T-helper 9 cell (primary cell): ENCODE measurements around the gene DNM3.

Experiments
- DNase-seq: peaks from one replicate; pipeline ENCODE4 v3.0.0-alpha.2; 2020

The DNM3 gene

GRCh38 chr1:171873664-171874063 is 32.4 kb downstream of the DNM3 start:
- no peak for DNase-seq

- DNase-seq = no peak
These were observed 36.4 kb downstream of the DNM3 start for GRCh38 chr1:171877701-171878100.

DNA sequence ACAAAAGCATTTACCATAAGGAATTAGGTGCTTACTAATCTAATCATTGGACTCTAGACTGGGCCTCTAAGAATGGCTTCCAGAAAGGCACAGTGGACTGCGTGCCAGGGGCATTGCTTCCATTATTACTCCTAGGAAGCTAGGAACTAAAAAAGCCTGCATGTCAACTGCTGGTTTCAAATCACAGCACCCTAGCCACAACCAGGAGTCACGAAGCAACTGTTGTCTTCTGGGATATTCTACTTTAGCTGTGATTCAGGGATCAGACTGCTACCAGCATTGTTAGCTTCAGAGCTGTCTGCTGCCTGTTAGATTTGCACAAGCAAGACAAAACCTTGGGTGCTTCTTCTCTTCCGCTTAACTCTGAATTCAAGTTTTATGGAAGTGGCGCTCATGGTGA is 38.3 kb downstream of the DNM3 start:
- no peak for DNase-seq

GRCh38 chr1:171881442-171881841 is 40.1 kb downstream of the DNM3 start:
- no peak for DNase-seq

GRCh38 chr1:171883849-171884248 is 42.6 kb downstream of the DNM3 start:
- DNase-seq = no peak

DNA sequence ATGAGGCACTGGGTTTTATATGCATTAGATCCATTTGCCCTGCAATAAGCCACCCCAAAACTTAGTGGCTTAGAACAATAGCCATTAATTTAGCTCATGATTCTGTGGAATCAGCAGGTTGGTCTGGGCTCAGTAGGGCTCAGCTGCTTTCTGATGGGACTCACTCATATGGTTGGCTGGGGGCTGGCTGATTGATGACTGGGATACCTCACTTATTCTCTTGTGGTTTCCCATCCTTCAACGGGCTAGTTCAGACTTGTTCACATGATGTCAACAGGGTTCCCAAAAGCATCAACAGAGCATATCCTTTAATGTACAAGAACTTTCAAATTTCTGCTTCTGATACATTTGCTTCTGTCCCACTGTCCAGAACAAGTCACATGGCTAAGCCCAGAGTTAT is 43.2 kb downstream of the DNM3 start:
- no peak for DNase-seq

DNA sequence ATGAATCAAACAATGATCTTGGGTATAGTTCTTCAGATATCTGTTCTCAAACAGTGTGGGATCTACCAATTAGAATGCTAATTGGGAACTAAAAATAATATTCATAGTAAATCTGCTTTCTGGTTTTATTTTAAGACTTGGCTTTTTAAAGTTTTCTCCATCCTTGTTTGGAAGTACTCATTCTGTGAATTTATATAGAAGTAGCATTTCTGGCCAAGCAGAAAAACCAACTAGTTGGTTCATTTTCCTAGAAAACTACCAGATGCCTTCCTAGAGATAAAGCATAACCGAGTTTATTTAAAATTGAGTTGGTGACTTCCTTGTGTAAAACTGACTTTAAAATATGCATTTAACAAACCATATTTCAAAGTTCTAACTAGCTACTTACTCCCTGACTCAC is 48.8 kb downstream of the DNM3 start:
- DNase-seq = no peak

DNA sequence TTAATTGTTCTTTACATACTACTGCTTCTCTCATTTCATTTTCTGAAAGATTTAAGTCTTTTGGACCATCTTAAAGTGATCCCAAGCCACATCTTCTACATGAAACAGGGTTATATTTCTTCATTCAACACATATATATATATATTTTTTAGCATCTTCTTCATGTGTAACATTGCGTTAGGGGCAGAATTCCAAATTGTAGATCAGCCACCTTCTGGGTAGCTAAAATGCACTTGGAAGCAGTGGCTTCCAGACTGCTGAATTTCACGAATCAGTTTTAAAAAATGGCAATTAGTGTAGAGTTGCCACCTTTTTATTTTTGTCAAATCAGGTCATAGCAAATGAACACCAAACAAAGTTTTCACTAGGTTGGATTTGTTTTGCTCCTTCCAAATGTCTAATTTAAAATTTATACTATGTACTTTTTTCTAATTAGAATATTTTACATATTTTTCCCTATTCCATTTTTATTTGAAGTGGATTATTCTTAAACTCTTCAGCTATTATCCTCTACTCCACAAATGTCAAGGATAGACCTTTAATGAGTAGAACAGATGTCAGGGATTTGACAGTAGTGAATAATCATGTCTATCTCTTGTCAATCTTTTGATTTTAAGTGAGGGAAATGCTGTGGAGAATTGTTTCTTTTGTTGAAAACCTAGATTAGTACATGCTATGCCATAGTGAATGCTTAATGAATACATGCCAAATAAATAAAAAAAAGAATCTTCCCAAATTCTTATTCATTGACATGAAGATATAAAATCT is 55.8 kb downstream of the DNM3 start:
- DNase-seq = no peak

DNA sequence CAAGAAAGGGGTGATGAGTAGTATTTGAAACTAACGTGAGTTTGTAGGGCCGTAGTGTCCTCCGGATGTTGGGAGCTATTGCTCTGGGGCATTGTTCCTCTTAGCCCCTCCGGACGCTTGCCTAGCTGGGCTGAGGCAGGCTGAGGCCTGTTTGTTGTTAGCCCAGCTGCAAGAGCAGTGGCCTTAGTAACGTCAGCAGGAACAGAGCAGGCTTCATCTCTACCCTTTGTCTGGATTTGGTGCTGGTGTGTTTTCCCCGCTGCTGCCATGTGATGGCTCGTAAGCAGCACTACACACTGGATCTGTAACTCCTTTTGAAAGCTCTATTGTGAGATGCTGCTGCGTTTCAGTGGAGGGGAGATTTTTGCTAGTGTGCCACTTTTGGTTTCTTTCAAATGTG is 57.6 kb downstream of the DNM3 start:
- DNase-seq = no peak

- no peak for DNase-seq
These were observed 58.5 kb downstream of the DNM3 start for GRCh38 chr1:171899838-171900237.

DNA sequence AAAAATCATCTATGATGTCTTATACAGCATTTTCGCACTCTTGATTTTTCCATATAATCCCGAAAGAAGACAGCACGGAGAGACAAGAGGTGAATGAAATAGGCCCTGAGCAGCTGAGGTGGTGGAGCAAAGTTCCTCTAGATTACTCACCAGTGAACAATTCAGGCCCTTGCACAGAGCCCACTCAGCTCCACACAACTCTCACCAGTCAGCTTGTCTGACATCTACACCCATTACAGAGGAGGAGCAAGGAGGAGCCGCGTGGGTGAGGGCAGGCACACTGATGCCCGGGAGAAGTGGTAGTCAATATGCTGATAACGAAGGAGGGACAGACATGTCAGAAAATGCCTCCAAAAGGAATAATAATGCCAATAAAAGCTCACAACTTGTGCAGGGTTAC is 59.9 kb downstream of the DNM3 start:
- DNase-seq = no peak

DNA sequence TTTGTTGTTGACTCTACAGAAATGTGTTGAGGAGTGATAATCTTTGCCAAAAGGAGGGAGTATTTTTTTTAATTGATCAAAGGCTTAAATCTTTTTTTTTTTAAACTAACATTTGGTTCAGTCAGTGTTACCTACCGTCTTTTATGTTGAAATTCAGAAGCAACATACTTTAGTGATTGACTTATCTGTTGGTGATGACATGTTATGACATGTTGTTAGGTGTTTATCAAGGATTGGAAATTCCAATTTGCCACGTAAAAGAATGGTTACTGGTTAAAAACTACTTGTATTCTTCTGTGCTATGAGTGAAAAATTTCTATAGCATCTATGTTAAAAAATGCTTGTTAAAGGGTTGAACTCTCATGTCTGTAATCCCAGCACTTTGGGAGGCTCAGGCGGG is 61.2 kb downstream of the DNM3 start:
- no peak for DNase-seq

DNA sequence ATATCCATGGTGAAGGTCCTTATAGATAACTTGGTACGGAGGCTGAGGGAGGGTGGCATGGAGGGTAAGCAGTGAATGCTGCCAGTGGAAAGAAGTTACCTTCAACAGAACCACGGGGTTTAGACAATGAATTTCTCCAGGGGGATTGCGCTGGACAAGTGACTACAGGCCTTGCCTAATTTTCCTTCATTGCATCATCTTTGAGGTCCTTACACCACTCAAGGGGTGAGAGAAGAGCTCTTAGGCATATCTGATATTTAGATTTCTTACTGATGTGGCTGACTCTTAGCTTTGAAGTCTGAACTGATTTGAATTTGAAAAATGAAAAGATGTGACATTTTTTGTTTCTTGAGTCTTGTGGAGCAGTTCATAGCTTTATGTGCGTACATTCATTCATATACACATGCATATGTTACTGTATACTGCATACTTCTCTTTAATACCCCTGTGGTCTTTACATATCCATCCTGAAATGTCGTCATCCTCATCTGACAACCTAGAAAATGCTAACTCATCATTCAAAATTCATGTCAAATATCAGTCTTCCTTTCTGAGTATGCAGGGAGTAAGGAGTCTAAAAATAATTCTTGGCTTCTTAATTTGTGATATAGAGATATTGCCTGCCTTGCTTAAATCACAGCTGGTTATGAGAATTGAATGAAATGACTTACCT is 63.6 kb downstream of the DNM3 start:
- DNase-seq = no peak

DNA sequence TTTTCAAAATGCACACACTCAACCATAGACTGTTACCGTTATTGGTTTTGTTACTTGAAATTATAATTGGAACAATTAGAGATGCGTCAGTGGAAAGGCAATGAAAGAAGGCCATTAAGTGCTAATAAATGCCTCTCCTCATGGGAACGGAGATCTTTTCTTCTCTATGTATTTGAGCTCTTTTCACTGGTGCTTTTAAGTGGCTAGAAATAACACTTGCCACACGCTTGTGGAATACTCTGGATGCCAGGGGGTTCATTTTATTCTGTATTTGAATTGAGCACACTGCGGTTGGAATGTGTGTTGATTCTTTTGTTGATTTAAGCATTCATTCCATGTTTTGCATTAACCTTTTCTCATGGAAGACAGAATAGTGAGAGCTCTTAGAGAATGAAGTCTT is 68.4 kb downstream of the DNM3 start:
- DNase-seq = no peak

DNA sequence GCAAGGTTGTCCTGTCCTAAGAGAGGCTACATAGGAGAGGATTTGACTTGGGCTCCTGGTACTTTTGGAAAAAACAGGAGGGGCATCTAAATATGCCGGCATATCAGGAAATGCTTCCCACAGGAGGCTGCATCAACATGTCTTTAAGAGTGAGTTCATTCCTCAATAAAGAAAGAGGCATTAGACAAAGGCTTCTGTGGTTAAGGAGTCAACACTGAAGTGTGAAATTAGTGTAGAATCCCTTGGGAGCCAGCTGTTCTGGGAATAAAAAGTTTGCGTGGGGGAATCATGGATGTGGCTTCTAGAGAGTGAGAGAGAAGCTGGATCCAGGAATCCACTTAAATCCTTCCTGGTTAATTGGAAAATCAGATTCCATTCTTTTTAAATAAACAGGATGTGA is 69.5 kb downstream of the DNM3 start:
- no peak for DNase-seq

DNA sequence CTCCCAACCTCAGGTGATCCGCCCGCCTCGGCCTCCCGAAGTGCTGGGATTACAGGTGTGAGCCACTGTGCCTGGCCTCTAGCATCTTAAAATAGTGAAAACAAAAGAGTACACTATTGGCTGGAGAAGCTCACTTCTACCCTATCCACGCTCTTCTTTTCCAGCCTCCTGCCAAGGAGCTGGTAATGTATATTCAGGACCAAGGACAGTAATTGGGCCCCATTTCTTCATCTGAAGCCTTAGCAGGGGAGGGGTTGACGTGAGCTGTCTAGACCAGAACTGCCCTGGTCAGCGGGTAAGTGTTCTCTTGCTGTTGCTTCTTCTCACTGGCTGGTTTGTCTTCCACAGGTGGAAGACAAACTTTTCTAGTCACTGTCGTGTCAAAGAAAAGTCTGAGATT is 70.2 kb downstream of the DNM3 start:
- DNase-seq = no peak

GRCh38 chr1:171912509-171913175 is 71.3 kb downstream of the DNM3 start:
- no peak for DNase-seq

- no peak for DNase-seq
These were observed 72.1 kb downstream of the DNM3 start for GRCh38 chr1:171913385-171913784.

DNA sequence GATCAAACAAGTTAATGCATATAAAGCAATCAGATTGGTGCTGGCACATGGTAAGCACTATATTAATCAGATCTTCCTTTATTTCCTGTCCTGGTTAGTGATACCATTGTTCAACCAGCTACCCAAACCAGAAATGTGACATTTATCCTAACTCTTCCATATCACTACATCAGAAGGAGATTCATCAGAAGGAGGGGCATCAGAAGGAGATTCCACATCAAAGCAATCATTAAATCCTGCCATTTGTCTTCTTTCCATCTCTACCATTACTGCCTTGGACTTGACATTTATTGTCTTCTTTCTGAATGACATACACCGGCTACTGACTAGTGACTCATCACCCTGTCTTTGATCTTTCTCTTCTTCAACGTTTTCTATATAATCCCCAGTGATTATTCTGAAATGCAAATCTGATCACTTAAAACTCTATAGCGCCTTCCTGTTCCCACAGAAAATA is 75.0 kb downstream of the DNM3 start:
- no peak for DNase-seq

- DNase-seq = no peak
These were observed 76.0 kb downstream of the DNM3 start for GRCh38 chr1:171917331-171917730.

GRCh38 chr1:171919891-171920887 is 78.9 kb downstream of the DNM3 start:
- DNase-seq = no peak

DNA sequence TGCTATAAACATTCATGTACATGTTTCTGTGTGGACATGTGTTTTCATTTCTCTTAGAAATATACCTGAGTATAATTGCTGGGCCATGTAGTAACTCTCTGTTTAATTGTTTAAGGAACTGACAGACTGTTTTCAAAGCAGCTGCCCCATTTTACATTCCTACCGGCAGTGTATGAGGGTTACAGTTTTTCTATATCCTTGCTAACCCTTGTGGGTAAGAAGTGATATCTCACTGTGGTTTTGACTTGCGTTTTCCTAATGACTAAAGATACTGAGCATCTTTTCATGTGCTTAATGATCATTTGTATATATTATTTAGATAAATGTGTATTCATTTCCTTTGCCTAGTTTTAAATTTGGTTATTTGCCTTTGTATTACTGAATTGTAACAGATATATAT is 81.7 kb downstream of the DNM3 start:
- DNase-seq = no peak

- no peak for DNase-seq
These were observed 87.8 kb downstream of the DNM3 start for GRCh38 chr1:171929121-171929520.
